ENCODE data around the gene IL17RB. TPM values are rescaled to one million over a fixed set of nuclear protein-coding genes. Genes with fewer than 3 reads are reported as not detected.

Gene IL17RB
- total RNA-seq: 0.07 TPM in 1 of 2 replicates, not detected in the other

GRCh38 chr3:53846134-53846850 lies at the start of gene IL17RB, which contains the start of gene CHDH:
TSS of gene IL17RB (plus strand) at chr3:53846568. CDS start at chr3:53846589, 21 bp downstream.
TSS of gene CHDH (minus strand) at chr3:53846419. CDS start at chr3:53824008, 22,411 bp downstream.

DNA sequence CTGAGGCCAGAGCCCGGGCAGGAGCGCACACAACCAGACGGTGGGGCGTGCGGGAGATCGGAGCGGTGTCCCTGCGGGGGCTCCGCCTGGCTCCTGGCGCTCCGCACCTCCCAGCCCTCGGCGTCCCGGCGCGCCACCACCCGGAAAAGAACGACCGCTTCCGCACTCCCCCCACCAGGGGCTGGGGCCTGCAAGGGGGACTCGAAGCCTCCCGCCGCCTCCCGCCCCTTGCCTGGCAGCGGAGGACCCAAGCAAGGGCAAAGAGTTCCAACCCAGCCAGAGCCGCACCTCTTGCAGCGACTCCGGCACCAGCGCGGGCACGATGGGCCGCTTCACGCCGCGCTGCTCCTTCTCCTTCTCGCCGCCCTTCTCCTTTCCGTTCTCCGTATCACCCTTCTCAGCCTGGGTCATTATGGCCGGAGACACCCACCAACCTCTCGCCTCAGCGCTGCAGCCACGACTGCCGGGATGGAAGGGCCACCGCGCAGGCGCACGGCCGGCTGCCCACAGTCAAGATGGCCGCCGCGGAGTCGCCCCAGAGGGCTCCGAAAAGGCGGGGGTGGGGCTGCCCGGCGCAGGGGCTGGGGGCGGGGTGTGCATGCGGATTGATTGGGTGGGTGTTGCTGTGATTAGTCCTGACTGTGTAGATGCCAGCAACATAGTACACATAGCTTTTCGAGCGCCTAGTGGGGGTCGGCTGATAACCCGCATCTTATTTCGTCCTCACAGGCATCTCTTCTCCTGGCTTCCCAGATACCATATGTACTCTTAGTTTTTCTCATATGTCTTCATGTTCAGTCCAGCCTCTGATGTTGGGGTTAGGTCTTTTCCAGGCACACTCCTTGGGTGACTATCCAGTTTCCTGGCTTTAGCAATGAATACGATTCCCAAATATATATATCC lies 35.6 kb downstream of the IL17RB start, which contains the start of gene ACTR8:
ACTR8 (minus strand) TSS at position 462 of the 903 bp plus-strand sequence; CDS start at position 411, 51 bp downstream.

GRCh38 chr3:53891497-53892285 lies 45.3 kb downstream of the IL17RB start, which contains the start of gene SELENOK:
TSS of gene SELENOK (minus strand) at chr3:53891859.

Other genes with a start within 250 kb of the IL17RB start
- gene CHDH, start 149 bp upstream of the IL17RB start, total RNA-seq: 0.70 and 0.85 TPM in 2 replicates
- gene ACTR8, start 35.6 kb downstream of the IL17RB start, total RNA-seq: 12.2 and 18.5 TPM in 2 replicates
- 27.4 and 35.2 TPM in 2 replicates for gene SELENOK, start 45.3 kb downstream of the IL17RB start, total RNA-seq